C4-2B (cell line): ENCODE results near the gene SCFD2.
A peak's percentile ranks its signal among the peaks of the same experiment; 100 is the strongest.
"Not testable (repeated sequence)": the region's sequence is repeated elsewhere in the genome, so short reads cannot be mapped to it uniquely, and the experiment has no call there.

Experiments used
- H3K27ac ChIP-seq: fragments of 450-650 bp; 2 replicates; pipeline ENCODE4 v1.5.1; 2017
- ZFX ChIP-seq: fragments of 450-650 bp; IDR thresholded peaks from 2 replicates; pipeline ENCODE4 v1.6.1; 2017
- TF ChIP-seq, protein P1 (sequence below): fragments of 450-650 bp; conservative IDR thresholded peaks from 2 replicates; pipeline ENCODE4 v1.5.1; 2017; ENCODE audit warnings: mild to moderate bottlenecking

SCFD2 gene

DNA sequence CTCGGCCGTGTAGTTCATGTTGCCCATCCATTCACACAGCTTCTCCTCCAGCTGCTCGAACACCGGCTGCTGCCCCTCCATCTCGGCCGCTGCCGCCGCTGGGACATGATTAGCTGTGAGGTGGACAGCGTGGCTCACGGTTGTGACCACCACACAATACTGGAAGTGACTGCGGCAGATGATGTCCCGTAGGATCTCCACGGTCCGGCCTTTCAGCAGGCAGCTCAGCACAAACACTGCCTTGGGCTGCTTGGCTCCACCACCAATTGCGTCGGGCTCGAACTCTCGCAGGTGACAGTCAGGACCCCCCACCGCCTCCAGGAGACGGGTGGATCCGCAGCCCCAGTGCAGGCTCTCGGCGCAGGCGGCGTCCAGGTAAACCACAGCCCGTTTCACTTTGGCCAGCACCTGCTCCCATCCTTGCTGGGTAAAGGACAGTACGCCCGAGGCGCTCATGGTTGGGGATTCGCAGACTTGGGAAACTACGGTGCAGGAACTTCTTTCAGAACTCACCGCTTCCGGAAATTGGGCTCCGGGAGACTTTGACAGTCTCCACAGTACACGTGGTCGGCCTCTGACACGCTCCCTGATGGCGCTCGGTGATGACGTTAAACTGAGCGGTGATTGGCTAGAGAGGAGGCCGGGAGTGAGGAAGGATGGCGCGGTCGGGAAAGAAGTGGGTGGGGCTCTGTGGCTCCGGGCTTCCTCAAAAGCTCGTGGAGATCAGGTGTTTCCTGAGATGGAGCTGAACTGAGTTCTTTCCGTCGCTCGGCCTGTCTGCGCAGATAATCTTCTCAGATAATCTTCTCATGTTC lies at the start of gene SCFD2:
Gene SCFD2, minus strand, starts transcription at position 576 of the 815 bp plus-strand sequence.
- TF ChIP-seq ZFX = no peak
- TF ChIP-seq, protein P1, sequence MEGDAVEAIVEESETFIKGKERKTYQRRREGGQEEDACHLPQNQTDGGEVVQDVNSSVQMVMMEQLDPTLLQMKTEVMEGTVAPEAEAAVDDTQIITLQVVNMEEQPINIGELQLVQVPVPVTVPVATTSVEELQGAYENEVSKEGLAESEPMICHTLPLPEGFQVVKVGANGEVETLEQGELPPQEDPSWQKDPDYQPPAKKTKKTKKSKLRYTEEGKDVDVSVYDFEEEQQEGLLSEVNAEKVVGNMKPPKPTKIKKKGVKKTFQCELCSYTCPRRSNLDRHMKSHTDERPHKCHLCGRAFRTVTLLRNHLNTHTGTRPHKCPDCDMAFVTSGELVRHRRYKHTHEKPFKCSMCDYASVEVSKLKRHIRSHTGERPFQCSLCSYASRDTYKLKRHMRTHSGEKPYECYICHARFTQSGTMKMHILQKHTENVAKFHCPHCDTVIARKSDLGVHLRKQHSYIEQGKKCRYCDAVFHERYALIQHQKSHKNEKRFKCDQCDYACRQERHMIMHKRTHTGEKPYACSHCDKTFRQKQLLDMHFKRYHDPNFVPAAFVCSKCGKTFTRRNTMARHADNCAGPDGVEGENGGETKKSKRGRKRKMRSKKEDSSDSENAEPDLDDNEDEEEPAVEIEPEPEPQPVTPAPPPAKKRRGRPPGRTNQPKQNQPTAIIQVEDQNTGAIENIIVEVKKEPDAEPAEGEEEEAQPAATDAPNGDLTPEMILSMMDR = no peak
- peak within 1 kb of the TSS; percentile 62 for H3K27ac ChIP-seq

DNA sequence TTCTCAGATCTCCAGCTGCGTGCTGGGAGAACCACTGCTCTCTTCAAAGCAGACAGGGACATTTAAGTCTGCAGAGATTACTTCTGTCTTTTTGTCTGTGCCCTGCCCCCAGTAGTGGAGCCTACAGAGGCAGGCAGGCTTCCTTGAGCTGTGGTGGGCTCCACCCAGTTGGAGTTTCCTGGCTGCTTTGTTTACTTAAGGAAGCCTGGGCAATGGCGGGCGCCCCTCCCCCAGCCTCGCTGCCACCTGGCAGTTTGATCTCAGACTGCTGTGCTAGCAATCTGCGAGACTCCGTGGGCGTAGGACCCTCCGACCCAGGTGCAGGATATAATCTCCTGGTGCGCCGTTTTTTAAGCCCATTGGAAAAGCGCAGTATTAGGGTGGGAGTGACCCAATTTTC lies 43.6 kb upstream of the SCFD2 start:
- not testable (repeated sequence) for H3K27ac ChIP-seq

DNA sequence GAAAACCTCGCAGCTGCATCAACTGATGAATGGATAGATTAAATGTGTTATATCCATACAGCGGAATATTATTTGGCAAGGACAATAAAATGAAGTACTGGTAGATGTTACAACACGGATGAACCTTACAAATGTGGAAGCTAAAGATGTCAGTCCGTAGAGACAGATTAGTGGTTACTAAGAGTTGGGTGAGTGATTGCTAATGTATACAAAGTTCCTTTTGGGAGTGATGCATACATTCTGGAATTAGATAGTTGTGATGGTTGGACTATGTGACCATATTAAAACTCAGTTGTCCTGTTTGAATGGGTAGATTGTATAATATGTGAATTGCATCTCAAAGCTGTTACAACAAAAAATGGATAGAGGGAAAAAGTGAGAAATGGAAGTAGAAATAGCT lies 14.4 kb upstream of the SCFD2 start:
- no peak overlapping the region for H3K27ac ChIP-seq
- TF ChIP-seq, protein P1 = no peak
- no peak for TF ChIP-seq ZFX

DNA sequence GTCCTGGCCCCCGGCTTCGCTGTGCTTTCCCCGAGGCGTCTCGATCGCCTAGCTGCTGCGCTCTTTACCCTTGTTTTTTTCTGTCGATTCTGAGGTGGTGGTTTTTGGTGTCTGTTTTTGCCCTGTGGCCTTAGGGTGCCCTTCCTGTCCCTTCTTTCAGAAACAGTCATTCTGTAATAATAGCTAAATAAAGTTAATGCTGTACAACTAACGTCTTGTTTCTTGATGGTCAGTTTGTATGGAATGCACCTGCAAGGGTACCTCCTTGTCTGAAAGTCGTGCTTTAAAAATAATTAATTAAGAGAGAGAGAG lies 12.3 kb upstream of the SCFD2 start:
- H3K27ac ChIP-seq = peak overlapping the region; percentile 90
- TF ChIP-seq, protein P1 = no peak
- TF ChIP-seq ZFX = no peak

DNA sequence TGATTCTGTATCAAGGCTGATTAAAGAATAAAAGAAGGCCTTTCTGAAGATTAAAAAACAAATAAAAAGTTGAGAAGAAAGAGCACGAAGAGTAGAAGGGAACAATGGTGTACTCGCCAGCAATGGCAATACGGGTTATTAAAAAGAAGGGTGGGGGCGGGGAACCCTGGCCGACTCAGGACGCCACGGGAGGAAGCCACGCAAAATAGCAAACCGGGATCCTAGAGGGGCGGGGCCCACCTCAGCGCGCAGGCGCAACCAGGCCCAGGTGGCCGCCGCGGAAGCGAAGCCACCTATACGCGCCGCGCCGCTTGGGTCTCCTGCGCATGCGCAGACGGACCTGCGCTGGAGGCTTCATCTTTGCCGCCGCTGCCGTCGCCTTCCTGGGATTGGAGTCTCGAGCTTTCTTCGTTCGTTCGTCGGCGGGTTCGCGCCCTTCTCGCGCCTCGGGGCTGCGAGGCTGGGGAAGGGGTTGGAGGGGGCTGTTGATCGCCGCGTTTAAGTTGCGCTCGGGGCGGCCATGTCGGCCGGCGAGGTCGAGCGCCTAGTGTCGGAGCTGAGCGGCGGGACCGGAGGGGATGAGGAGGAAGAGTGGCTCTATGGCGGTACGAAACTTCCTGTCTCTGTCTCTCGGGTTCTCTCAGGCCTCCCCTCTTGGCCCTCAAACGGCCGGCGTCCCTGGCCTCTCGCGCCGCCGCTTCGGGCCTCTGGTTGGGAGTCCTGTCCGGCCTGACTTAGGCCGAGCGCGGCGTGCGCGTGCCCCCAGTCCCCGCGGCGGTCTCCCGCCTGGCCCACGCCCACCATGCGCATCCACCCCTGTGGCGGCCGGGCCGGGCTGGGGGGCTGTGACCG lies 11.7 kb upstream of the SCFD2 start, which contains the start of gene FIP1L1:
Gene FIP1L1, plus strand, starts transcription at position 323 of the 852 bp plus-strand sequence. Its CDS starts 198 bp downstream, at position 521.
- peak; percentile 90 for TF ChIP-seq ZFX
- TF ChIP-seq, protein P1 = no peak
- H3K27ac ChIP-seq = peak within 1 kb of the TSS; percentile 90

DNA sequence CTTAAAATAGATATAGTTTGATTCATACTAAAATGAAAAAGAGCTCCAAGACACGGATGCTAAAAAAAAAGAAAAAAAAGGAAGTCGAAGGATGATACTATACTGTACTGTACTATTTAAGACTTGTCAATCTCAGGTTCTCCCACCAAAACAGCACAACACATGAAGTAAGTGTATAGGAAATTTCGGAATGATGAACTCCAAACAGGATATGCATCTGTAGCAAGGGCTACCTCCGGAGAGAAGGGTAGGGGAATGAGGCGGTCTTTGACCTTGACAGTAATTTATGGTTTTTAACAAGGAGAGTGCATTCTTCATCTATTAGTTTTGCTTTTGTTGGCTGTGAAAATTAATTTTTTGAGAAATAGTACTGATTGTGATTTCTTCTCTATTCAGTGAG lies 11.0 kb upstream of the SCFD2 start:
- H3K27ac ChIP-seq = no peak overlapping the region; the same call in 1 of the 2 replicates
- TF ChIP-seq, protein P1 = no peak
- no peak for TF ChIP-seq ZFX

GRCh38 chr4:53374777-53375258 lies 9.0 kb upstream of the SCFD2 start:
- H3K27ac ChIP-seq = no peak overlapping the region
- TF ChIP-seq, protein P1 = no peak
- no peak for TF ChIP-seq ZFX
